ENCODE results near the gene RIF1. TPM values are rescaled to one million over a fixed set of nuclear protein-coding genes. Genes with fewer than 3 reads are reported as not detected.

The RIF1 gene
- total RNA-seq, 2 donors from 2014 or later = 22.6 to 38.2 TPM

DNA sequence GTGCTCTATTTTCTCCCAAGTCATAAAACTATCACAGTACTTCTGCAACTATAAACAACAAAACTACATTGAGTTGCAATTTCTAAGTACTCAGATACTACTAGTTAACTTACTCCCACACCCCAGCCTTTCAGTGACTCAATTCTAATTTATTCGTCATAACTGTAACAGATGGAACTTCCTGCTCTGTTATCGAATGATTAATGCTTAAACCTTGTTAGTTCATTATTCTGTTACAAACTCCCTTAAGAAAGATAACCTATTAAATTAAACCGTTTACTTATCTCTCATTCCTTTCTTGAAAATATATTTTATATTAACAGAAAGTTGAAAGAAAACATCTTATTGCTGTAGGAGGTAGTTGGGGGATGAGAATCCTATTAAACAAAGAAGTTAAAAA lies 35.3 kb upstream of the RIF1 start:
- ATAC-seq (peak; percentile 48), DNase-seq (no peak)
- H3K27ac ChIP-seq = peak overlapping the region in 1 of 4 donors; percentile 36
- no peaks in the 10 kb centered on the region for H3K9me3 ChIP-seq
- no peaks in the 10 kb centered on the region for H3K36me3 ChIP-seq (replicated peaks in 1 of 2; ENCODE audit: insufficient read depth in 1 of 2, low read depth in 2 of 2)
- no peaks in the 10 kb centered on the region for H3K27me3 ChIP-seq
- H3K4me3 ChIP-seq = no peak overlapping the region
- intact Hi-C loops (cut with DNase I) = no loop called here
- H3K4me1 ChIP-seq = no peaks in the 10 kb centered on the region
- no peak for TF ChIP-seq CTCF (IDR thresholded peaks at IDR 0.05)
- 17 to 19% methylated on average over 3 of the region's 3 CpGs for WGBS, 2 donors

DNA sequence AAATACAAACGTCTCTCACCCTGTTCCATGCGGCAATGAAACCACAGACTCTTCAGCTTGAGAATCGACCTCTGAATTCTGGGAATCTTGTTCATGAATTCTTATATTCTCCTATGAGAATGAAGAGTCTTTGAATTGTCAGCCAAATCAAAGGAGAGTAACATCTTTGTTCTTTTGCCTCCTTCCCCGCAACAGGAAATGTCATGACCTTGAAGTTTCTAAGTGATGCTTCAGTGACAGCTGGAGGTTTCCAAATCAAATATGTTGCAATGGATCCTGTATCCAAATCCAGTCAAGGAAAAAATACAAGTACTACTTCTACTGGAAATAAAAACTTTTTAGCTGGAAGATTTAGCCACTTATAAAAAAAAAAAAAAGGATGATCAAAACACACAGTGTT lies 30.5 kb upstream of the RIF1 start:
- Histone ChIP-seq H3K9me3 (no peaks in the 10 kb centered on the region), H3K27me3 (no peaks in the 10 kb centered on the region), H3K27ac (no peak overlapping the region), H3K4me3 (no peak overlapping the region), H3K4me1 (no peaks in the 10 kb centered on the region), H3K36me3 (replicated peaks in 1 of 2; ENCODE audit: insufficient read depth in 1 of 2, low read depth in 2 of 2) (no peaks in the 10 kb centered on the region)
- intact Hi-C loops (cut with DNase I) = no loop called here
- TF ChIP-seq POLR2A (IDR thresholded peaks at IDR 0.05) = no peak
- TF ChIP-seq CTCF (IDR thresholded peaks at IDR 0.05) = no peak
- ATAC-seq (no peak), DNase-seq (no peak)
- 66 to 75% methylated on average over 4 of the region's 4 CpGs for WGBS, 2 donors

DNA sequence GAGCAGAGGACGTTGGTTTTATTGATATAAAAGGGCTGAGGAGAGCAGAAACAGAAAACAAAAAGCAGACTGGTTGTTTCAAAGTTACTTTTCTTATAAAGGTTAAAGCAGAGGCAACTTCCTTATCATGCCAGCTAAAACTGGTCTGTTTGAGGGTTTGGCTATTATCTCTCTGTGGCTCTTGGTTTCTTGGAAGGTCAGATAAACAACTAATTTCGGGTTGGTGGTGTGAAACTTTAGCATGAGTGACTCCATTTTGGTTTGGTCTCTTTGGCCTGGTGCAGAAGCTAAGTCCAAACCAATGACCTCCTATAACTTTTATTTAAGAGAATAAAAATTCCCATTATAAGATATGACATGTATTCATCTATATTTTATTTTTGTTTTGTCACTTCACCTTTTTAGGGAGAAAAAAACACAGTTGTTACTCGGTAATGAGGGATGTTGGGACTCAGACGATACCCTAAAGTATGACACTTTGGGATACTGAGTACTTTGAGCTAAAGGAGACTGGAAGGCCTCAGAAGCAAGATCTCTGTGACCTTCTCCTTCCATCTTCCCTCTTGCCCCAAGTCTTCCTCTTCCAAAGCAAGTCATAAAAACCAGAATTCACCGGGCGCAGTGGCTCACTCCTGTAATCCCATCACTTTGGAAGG lies 29.0 kb upstream of the RIF1 start:
- no peak overlapping the region for H3K4me3 ChIP-seq
- intact Hi-C loops (cut with DNase I) = no loop called here

GRCh38 chr2:151381266-151381665 lies 28.4 kb upstream of the RIF1 start:
- ATAC-seq (no peak), DNase-seq (no peak)
- TF ChIP-seq CTCF (IDR thresholded peaks at IDR 0.05) (no peak), POLR2A (IDR thresholded peaks at IDR 0.05) (no peak)
- H3K27me3 ChIP-seq = no peaks in the 10 kb centered on the region
- no peaks in the 10 kb centered on the region for H3K36me3 ChIP-seq (replicated peaks in 1 of 2; ENCODE audit: insufficient read depth in 1 of 2, low read depth in 2 of 2)
- H3K4me1 ChIP-seq = no peaks in the 10 kb centered on the region
- intact Hi-C loops (cut with DNase I) = no loop called here
- H3K27ac ChIP-seq = no peak overlapping the region
- 81 to 92% methylated on average over 2 of the region's 2 CpGs for WGBS, 2 donors
- H3K4me3 ChIP-seq = no peak overlapping the region
- H3K9me3 ChIP-seq = no peaks in the 10 kb centered on the region

More for the DNA sequence above, 29.0 kb upstream of the RIF1 start:
- H3K9me3 ChIP-seq = no peaks in the 10 kb centered on the region
- DNase-seq (no peak), ATAC-seq (no peak)
- no peaks in the 10 kb centered on the region for H3K36me3 ChIP-seq (replicated peaks in 1 of 2; ENCODE audit: insufficient read depth in 1 of 2, low read depth in 2 of 2)
- no peaks in the 10 kb centered on the region for H3K27me3 ChIP-seq
- WGBS, 2 donors = 69 to 72% methylated on average over 6 of the region's 6 CpGs
- H3K27ac ChIP-seq = no peak overlapping the region
- no peaks in the 10 kb centered on the region for H3K4me1 ChIP-seq
- TF ChIP-seq POLR2A (IDR thresholded peaks at IDR 0.05) = no peak
- no peak for TF ChIP-seq CTCF (IDR thresholded peaks at IDR 0.05)

- no peaks in the 10 kb centered on the region for H3K27me3 ChIP-seq
- H3K4me1 ChIP-seq = no peaks in the 10 kb centered on the region
- H3K27ac ChIP-seq = no peak overlapping the region
- H3K9me3 ChIP-seq = no peaks in the 10 kb centered on the region
- DNase-seq (no peak), ATAC-seq (no peak)
- intact Hi-C loops (cut with DNase I) = no loop called here
- no peak overlapping the region for H3K4me3 ChIP-seq
- H3K36me3 ChIP-seq (replicated peaks in 1 of 2; ENCODE audit: insufficient read depth in 1 of 2, low read depth in 2 of 2) = no peaks in the 10 kb centered on the region
- TF ChIP-seq CTCF (IDR thresholded peaks at IDR 0.05) (no peak), POLR2A (IDR thresholded peaks at IDR 0.05) (no peak)
- WGBS, 2 donors = 82 to 90% methylated on average over 4 of the region's 4 CpGs
These were observed 21.7 kb upstream of the RIF1 start for GRCh38 chr2:151388011-151388410.

Data from body of pancreas (tissue), 4 donors.